HG02623 (cell line): ENCODE measurements around the gene SCML1.

Experiments
- ATAC-seq: cut with Tn5 transposase; IDR thresholded peaks from one replicate; pipeline ENCODE4 v1.9.1; 2021; ENCODE audit warnings: moderate library complexity; ENCODE audit not compliant: unreplicated experiment

The SCML1 gene, protein sequence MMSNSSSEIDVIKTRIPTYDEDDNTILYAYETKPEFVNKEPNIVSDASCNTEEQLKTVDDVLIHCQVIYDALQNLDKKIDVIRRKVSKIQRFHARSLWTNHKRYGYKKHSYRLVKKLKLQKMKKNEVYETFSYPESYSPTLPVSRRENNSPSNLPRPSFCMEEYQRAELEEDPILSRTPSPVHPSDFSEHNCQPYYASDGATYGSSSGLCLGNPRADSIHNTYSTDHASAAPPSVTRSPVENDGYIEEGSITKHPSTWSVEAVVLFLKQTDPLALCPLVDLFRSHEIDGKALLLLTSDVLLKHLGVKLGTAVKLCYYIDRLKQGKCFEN

DNA sequence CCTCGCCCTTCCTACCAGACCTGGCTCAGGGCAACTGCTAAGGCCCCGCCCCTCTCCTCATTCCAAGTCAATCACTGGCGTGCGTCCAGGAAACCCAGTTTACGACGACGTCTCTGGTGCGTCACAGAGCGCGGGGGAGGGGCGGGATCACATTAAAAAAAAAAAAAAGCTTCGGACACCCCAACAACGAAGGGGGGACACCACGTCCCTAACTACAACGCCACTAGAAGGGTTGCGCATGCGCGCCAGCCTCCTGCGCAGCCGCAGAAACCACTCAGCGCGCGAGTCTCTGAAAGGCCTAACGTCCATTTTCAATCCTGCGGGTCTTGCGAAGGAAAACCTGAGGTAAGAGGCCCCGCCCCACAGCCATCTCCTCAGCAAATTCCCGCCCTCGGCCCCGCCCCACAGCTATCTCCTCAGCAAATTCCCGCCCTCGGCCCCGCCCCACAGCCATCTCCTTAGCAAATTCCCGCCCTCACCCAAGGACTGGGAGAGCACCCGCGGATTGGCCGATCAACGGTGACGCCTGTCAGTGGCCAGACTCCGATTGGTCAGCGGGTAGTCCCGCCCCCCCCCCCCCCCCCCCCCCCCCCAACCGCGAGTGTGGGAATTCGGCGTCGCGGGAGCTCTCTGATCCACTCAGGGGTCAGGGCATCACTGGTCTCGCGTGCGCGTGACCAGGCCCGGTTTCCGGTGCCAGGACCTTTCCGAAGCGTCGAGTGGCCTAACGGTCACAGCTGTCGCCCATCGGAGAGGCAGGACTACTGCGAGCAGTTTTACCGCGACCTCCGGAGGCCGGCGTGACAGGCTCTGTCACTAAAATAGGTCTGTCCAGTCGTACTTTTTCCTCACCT is at the start of gene SCML1:
Gene SCML1, plus strand, starts transcription at position 638 of the 854 bp plus-strand sequence. CDS start 6,694 bp downstream, outside the sequence.
- ATAC-seq: peak; percentile 85

DNA sequence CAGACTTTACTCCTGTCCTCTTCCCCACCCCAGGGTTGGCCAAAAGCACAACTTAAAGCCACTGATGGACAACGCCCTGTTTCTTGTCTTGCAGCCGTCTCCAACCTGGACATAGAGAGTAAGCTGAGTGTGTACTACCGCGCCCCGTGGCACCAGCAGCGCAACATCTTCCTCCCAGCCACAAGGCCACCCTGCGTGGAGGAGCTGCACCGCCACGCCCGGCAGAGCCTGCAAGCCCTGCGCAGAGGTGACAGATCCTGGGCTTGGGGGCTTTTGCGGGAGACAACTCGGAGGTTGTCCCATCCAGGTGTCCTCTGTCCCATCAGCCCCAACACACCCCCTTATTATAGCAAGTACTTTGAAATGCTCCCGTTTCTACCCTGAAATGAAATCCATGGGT is 49.6 kb upstream of the SCML1 start:
- no peak for ATAC-seq

DNA sequence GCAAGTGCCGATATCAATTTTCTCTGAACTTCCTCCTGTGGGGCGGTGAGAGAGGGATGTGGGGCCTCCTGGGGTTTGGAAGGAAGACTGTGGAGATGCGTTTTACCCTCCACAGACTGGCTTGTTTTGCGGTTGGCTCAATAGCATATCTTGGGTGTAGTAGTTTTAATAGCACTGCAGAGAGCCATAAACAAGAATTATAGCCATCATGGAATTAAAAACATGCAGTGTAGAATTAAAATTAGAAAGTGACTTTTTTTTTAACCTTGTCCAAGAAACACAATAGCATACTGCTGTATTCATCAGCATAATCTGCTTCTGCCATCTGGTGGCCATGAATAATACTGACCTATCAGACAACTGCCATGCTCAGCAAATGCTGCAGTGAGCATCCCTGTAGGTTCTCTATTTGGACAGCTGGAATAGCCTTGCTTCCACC is 47.3 kb upstream of the SCML1 start:
- peak; percentile 58 for ATAC-seq

DNA sequence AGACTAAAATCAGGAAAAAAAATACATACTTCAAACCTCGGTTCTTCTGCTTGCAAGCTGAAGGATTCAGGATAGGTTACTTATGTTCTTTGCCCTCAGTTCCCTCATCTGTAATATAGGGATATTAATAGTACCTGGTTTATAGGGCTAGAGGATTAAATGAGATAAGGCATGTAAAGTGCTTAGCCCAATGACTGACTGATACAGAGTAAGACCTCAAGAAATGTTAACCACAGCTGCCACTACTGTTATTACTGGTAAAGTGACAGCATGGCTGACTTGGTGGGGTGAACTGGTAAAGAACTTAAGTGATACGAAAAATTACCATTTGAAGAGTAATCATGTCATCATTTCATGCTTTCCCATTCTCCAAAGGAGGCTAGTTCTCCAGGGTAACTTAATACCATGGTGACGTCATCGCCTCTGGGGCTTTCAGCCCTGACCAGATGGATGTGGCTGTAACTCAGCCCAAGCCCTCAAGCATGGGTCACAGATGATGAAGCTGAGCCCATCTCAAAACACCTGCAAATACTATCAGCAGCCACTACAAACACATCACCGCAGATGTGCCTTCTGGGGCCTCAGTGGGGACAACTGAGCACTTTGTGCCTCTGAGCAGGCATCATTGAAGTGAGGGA is 44.5 kb upstream of the SCML1 start:
- ATAC-seq: no peak

DNA sequence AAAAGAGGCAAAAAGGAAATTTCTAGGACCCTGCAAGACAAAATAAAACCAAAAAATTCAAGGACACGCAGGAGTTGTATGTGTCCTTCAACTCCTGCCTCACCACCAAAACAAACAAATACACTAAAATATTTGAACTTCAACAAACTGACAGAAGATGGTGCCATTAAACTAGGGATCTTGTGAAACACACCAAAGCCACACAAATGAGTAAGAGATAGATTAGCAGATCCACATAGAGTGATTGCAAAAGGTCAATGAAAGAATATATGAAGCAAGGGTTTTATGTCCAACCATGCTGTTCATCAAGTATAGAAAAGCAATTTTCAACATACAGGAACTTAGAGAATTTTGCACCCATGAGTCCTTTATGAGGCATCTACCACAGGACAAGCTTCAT is 40.1 kb upstream of the SCML1 start:
- no peak for ATAC-seq

DNA sequence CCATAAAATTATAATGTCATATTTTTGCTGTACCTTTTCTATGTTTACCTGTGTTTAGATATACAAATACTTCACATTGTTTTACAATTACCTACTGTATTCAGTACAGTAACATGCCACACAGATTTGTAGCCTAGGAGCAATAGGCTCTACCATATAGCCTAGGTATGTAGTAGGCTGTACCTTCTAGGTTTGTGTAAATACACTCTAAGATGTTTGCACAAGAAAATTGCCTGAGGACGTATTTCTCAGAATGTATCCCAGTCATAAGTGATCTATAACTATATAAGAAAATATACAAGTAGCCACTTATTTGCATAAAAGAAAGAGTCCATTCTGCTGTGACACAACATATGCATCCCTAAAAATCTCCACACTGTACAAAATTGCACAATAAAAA is 36.3 kb upstream of the SCML1 start:
- no peak for ATAC-seq

DNA sequence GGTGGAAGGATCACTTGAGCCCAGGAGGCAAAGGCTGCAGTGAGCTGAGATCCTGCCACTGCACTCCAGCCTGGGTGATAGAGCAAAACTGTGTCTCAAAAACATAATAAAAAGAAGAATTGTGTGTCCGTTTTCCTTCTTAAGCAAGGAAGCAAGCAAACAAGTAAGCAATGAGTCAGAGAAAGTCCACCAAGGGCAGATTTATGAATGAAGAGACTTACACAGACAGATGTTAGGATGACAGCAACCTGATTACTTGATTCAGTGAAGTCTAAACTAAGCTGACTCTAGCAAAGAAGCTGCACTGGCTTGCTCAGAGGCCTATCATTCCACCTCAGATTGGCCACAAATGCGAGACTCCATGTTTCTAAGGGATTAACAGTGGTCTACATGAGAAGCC is 34.1 kb upstream of the SCML1 start:
- no peak for ATAC-seq

DNA sequence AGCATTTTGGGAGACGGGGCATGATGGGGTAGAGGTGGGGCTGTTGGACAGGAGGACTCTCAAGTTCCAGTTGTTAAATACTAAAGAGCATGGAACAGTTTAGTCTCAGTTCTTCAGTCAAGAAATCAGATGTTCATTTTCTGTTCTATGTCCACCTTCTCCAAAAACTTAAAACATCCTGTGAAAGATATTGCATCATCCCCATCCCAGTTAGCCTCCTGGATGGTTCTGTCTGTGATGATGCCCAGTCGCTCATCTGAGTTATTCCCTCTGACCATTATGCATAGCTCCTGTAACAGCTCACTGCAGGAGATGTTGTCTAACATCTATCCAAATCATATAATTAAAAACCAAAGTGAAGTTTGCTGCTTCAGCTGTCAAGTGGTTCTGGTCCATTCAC is 32.1 kb upstream of the SCML1 start:
- no peak for ATAC-seq

DNA sequence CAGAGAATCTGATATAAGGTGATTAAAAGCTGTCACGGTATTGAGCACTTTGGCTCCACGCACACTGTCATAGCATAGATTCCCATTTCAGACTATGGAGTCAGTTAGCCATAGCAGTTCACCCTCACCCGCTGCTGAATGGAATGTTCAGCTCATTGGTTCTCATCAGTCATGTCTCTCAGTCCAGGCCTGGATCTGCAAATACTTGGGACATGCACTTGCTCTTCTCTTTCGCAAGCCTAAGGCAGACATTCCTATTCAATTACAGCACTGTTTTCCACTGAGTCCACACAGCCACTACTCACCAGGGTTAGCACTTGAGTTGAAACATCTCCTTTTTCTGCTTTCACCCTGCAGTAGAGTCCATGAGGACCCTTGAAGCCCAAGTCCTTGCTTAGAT is 30.6 kb upstream of the SCML1 start:
- no peak for ATAC-seq

DNA sequence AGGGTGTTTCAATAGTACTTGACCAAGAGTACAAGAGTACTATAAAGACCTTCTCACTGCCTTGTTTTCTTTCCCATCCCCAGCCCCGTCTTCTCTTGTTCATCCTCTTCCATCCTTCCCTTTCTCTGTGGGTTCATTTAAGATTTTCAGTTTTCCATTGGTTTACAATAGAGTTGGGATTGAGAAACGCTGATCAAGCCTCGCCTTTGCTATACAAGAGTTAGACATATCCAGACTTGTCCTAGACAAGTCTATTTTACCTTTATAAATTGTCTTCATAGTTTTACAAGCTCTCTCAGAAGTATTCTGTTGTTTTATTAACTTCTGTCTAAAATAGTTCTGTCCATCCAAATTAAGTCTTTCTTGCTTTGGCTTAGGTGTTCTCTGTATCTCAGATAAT is 29.6 kb upstream of the SCML1 start:
- no peak for ATAC-seq

DNA sequence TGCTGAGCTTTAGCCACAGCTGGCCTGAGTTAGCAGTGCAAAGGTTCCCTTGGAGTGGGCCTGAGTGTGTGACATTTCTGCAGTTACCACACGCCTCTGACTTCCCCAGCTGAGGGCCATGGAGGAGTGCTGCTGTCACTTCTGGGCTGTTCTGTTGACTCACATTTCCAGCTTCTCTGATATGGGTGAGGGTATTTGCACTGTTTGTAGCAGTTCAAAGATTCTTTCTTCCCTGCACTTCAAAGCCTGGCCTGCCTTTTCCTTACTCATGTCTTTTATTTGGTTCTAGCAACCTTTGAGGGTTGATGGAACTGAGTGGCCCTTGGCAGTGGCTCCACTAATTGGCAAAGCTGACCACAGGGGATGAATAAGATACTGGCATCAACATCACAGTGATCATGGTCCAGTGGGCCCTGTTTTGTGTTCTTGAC is 26.4 kb upstream of the SCML1 start:
- no peak for ATAC-seq

DNA sequence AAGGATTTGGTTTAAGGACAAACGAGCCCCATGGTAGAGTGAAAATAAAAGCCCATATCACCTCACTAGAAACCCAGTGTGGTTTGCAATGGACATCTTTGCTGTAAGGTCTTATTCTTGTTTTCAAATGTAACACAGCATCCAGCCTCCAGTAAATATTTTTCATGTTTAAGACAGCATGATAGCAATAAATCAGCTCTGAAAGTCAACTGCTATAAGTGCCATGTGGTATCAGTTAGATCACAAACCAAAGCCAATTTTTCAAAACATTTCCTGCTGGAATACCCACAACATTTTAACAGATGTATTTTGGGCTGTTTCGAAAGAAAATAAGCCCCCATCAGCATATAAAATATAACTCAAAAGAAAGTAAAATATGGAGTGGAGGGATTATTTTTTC is 24.0 kb upstream of the SCML1 start:
- ATAC-seq: no peak

DNA sequence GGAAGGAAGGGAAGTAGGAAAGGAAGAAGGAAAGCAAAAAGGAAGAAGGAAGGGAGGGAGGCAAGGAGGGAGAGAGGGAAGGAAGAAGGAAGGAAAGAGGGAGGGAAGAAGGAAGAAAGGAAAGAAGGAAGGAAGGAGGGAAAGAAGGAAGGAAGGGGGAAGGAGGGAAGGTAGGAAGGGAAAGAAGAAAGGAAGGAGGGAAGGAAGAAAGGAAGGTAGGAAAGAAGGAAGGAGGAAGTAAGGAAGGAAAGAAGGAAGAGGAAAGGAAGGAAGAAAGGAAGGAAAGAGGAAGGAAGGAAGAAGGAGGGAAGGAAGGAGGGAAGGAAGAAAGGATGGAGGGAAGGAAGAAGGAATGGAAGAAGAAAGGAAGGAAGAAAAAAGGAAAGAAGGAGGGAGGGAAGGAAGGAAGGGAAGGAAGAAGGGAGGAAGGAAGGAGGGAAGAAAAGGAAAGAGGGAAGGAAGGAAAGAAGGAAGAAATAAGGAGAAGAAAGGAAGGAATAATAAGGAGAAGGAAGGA is 18.6 kb upstream of the SCML1 start:
- ATAC-seq: no peak

DNA sequence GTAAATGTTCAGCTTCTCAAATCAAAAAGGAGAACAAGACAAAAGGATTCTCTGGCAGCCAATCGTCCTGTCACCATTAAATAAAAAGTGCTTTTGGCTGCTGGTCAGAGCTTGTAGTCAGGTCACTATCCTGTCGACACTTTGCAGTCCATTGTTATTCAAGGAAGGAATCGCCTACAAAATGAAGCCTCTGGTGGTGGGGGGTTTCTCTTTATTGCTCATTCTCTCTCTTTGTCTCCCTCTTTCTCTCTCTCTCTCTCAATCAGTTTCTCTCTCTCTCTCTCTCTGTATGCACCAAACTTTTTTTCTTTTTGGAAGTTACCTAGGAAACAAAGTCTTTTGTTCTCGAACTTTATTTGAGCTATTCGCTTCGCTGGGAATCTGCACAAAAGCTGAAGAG is 17.6 kb upstream of the SCML1 start:
- ATAC-seq: no peak

DNA sequence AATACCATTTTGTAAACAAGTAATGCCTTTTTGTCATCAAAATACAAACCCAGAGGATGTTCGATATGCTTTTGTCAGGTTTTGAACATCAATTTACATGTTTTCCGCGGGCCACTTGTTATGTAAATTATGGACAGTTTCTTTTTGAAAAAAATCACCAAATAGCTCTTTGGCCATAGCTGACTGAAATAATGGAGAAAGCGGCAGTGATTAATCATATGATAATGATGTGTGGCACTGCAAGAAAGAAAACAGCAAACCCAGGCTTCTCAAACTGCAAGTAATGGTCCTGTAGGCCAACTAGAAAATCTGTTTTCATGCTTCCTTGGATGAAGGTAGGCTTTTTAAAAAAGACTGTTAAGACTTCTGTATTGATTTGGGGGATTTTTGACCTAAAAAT is 15.6 kb upstream of the SCML1 start:
- no peak for ATAC-seq

DNA sequence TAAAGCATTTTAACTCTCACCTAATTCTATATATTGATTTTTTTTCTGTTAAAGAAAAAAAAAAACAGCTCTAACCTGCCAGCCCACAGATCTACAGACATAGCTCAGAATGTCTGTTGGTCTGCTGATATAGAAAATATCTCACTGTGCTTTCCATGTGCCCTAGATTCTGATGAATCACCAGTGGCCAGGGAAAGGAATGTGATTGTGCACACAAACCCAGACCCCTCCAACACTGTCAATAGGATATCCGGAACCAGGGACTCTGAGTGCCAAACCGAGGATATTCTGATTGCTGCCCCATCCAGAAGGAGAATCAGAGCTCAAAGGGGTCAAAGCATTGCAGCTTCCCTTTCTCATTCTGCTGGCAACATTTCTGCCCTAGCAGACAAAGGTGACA is 12.1 kb upstream of the SCML1 start:
- no peak for ATAC-seq

DNA sequence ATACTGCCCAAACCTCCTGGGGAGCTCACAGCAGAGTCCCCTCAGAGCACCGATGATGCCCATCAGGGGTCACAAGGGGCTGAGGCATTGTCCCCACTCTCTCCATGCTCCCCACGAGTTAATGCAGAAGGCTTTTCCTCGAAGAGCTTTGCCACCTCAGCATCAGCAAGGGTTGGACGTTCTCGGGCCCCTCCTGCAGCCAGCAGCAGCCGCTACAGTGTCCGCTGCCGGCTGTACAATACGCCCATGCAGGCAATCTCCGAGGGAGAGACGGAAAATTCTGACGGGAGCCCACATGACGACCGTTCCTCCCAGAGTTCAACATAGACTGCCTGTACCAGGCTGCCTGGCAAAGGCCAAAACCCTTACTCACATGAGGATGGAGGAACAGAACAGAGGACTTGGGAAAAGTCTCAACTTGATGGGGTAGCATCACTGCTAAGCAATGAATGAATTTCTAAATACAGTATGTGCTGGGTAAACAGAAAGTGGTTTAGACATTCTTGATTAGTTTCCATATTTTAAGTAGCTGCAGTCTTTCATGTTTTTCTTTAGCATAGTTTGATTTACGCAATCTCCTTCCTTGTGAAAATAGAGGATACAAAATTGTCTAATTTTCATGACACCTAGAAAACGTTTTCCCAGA is 5.0 kb upstream of the SCML1 start:
- no peak for ATAC-seq

DNA sequence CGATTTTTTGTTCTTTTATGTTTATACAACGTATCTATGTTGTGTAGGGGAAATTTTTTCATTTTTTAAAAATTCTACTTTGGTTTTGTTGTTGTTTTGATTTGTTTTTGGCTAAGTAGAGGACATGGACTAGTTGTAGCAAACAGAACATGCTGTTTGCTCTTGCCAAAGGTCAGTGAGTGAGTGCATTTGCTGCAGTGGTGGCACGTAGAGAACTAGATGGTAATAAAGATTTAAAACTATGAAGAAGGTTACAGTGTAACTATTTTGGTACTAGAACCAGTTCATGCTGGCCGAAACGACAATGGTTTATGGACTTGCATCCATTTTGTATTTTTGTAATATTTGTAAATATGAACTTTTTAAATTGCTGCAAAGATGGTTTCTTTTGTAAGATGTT is 1.9 kb upstream of the SCML1 start:
- ATAC-seq: no peak

DNA sequence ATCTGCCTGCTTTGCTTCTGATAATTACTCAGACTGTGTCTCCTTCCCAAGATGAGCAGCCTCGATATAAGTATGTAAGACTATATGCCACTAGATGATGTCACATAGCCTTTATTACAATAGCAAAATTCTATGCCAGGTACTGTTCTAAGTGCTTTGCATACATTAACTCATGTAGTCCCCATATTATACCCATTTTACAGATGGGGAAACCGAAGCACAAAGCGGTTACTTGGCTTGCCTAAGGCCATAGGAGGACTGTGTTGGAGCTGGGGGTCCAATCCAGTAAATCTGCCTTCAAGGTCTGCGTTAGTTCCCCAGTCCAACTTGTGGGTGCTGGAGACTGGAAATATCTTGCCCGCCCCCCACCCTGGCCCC is 826 bp upstream of the SCML1 start:
- ATAC-seq: no peak

DNA sequence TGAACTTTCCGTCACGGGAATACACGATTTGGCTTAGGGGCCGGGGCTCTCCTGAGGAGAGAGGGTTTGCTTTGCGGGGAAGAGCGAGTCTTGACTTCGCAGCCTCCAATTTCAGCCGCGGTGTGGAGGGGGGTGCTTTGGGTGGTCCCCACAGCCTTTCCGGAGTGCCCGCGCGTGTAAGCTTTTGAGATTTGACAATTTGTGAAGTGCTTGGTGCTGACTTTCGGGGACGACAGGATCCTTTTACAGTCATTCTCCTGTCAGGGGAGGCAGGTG is 355 bp downstream of the SCML1 start:
- no peak for ATAC-seq

DNA sequence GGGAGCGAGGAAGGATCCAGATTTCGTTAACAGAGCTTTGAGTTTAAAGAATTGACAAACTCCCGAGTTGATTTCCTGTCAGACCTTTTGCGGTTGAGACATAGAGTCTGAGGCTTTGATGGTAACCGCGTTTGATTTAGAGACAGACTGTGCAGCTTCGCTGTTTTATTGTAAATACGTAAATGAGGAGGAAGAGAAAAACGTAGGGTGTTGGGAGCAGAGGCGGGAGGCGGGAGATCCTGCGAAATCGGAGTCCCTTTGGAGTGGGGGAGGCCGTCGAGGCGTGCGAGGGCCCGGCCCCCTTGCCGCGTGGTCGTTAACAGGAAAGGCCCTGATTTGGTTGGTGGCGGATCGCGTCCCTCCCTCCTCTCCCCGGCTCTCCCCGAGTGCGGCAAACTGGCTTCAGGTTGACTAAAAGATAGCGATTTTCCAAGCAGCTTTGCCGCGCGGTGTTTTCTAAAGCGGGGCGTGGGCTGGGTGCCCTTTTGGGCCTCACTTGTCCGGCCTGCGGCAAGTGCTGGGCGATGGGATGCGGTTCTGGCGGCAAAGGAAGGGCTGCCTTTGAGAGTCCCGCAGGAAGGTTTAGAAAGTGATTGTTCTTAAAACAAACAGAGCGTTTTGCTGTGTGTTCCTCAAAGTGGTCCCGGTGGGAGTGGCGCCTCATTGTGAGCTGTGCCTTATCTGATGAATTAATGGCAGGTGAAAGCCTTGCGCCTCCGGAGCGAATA is 857 bp downstream of the SCML1 start:
- no peak for ATAC-seq
